ENCODE results near the gene IRF6. TPM values are rescaled to one million over a fixed set of nuclear protein-coding genes. Genes with fewer than 3 reads are reported as not detected.

The IRF6 gene
- total RNA-seq, 1 donor from 2014 or later = 175 TPM

GRCh38 chr1:209778102-209778501 lies 27.8 kb downstream of the IRF6 start:
- Histone ChIP-seq H3K36me3 (ENCODE audit: control insufficient read depth, insufficient read depth, low read length) (peaks cover 2% of the 10 kb centered on the region), H3K4me3 (ENCODE audit: low read depth, low read length) (no peak overlapping the region), H3K27me3 (ENCODE audit: control insufficient read depth, insufficient read depth, low read length) (no peaks in the 10 kb centered on the region)
- TF ChIP-seq, protein P1, sequence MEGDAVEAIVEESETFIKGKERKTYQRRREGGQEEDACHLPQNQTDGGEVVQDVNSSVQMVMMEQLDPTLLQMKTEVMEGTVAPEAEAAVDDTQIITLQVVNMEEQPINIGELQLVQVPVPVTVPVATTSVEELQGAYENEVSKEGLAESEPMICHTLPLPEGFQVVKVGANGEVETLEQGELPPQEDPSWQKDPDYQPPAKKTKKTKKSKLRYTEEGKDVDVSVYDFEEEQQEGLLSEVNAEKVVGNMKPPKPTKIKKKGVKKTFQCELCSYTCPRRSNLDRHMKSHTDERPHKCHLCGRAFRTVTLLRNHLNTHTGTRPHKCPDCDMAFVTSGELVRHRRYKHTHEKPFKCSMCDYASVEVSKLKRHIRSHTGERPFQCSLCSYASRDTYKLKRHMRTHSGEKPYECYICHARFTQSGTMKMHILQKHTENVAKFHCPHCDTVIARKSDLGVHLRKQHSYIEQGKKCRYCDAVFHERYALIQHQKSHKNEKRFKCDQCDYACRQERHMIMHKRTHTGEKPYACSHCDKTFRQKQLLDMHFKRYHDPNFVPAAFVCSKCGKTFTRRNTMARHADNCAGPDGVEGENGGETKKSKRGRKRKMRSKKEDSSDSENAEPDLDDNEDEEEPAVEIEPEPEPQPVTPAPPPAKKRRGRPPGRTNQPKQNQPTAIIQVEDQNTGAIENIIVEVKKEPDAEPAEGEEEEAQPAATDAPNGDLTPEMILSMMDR (IDR thresholded peaks at IDR 0.05; ENCODE audit: insufficient read depth, low read length, severe bottlenecking) = no peak
- peak; percentile 64 for FAIRE-seq
- DNase-seq (ENCODE audit: low read depth) = peak; percentile 17

DNA sequence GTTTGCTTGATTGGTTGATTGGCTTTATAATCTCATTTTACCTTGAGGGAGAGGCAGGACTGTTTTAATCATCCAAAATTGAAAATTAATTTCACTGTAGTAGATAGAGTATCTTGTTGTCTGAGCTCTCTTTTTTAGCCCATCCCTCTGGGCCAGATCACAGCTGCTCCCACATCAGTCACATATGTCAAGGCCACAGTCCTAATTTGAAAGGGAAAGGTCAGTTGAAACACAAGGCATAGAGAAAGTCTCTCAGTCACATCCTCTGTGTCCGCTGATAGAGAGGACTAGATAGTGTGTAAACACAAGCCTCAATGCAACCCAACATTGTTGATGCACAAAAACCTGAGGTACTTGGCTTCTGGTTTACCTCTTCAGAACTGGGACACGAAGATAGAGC lies 28.4 kb downstream of the IRF6 start:
- H3K4me3 ChIP-seq (ENCODE audit: low read depth, low read length) = no peak overlapping the region
- DNase-seq (ENCODE audit: low read depth) (no peak), FAIRE-seq (no peak)
- H3K36me3 ChIP-seq (ENCODE audit: control insufficient read depth, insufficient read depth, low read length) = peaks cover 2% of the 10 kb centered on the region
- no peaks in the 10 kb centered on the region for H3K27me3 ChIP-seq (ENCODE audit: control insufficient read depth, insufficient read depth, low read length)
- TF ChIP-seq, protein P1 (IDR thresholded peaks at IDR 0.05; ENCODE audit: insufficient read depth, low read length, severe bottlenecking) = no peak

DNA sequence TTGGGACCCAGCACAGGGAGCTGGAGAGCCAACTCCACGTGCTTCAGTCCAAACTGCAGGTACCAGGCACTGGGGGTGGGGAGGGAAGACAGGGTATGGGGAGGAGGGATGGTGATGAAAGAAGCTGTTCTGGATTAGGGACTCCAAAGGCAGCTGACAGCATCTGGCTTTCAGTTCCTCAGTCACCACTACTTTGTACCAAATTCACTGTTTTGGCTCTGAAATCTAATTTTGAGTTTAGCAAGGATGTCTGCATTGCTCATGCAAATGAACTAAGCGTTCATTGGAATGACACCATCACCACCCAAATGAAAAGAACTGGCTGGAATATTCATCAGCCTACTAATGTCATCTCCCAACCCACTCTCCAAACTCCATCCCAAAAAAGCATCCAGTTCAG lies 30.3 kb downstream of the IRF6 start:
- TF ChIP-seq, protein P1 (IDR thresholded peaks at IDR 0.05; ENCODE audit: insufficient read depth, low read length, severe bottlenecking) = no peak
- no peaks in the 10 kb centered on the region for H3K27me3 ChIP-seq (ENCODE audit: control insufficient read depth, insufficient read depth, low read length)
- no peaks in the 10 kb centered on the region for H3K36me3 ChIP-seq (ENCODE audit: control insufficient read depth, insufficient read depth, low read length)
- no peak for FAIRE-seq
- H3K4me3 ChIP-seq (ENCODE audit: low read depth, low read length) = no peak overlapping the region
- DNase-seq (ENCODE audit: low read depth) = no peak

GRCh38 chr1:209774592-209774991 lies 31.4 kb downstream of the IRF6 start:
- TF ChIP-seq, protein P1 (IDR thresholded peaks at IDR 0.05; ENCODE audit: insufficient read depth, low read length, severe bottlenecking) = no peak
- Histone ChIP-seq H3K4me3 (ENCODE audit: low read depth, low read length) (no peak overlapping the region), H3K27me3 (ENCODE audit: control insufficient read depth, insufficient read depth, low read length) (no peaks in the 10 kb centered on the region), H3K36me3 (ENCODE audit: control insufficient read depth, insufficient read depth, low read length) (no peaks in the 10 kb centered on the region)
- no peak for DNase-seq (ENCODE audit: low read depth)
- FAIRE-seq = no peak

DNA sequence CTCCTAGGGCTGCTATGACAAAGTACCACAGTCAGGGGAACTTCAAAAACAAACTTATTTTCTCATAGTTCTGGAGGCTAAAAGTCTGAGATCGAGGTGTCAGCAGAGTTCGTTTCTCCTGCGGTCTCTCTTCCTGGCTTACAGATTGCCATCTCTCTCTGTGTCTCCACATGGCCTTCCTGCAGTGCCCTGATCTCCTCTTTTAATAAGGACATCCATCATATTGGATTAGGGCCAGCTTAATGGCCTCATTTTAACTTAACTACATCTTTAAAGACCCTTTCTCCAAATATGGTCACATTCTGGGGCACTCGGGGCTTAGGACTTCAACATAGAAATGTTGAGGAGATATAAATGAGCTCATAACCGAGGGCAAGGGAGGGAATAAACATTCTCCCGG lies 33.8 kb downstream of the IRF6 start:
- no peaks in the 10 kb centered on the region for H3K36me3 ChIP-seq (ENCODE audit: control insufficient read depth, insufficient read depth, low read length)
- no peaks in the 10 kb centered on the region for H3K27me3 ChIP-seq (ENCODE audit: control insufficient read depth, insufficient read depth, low read length)
- FAIRE-seq = no peak
- no peak overlapping the region for H3K4me3 ChIP-seq (ENCODE audit: low read depth, low read length)
- no peak for DNase-seq (ENCODE audit: low read depth)
- TF ChIP-seq, protein P1 (IDR thresholded peaks at IDR 0.05; ENCODE audit: insufficient read depth, low read length, severe bottlenecking) = no peak

- TF ChIP-seq, protein P1 (IDR thresholded peaks at IDR 0.05; ENCODE audit: insufficient read depth, low read length, severe bottlenecking) = no peak
- H3K4me3 ChIP-seq (ENCODE audit: low read depth, low read length) = no peak overlapping the region
- no peak for FAIRE-seq
- no peaks in the 10 kb centered on the region for H3K36me3 ChIP-seq (ENCODE audit: control insufficient read depth, insufficient read depth, low read length)
- H3K27me3 ChIP-seq (ENCODE audit: control insufficient read depth, insufficient read depth, low read length) = no peaks in the 10 kb centered on the region
- no peak for DNase-seq (ENCODE audit: low read depth)
Measured at GRCh38 chr1:209770636-209771415, 35.1 kb downstream of the IRF6 start.
